Activated CD8-positive, alpha-beta memory T cell treated with anti-CD3 and anti-CD28 coated beads, Interleukin-2, amount 50 U/mL, for 24 hours (primary cell): ENCODE data around the gene NKG7.
"Not testable (repeated sequence)": the region's sequence is repeated elsewhere in the genome, so short reads cannot be mapped to it uniquely, and the experiment has no call there.

ENCODE experiments used
- DNase-seq: peaks from one replicate; pipeline ENCODE4 v3.0.0-alpha.2; 2020; ENCODE audit errors: extremely low read depth

The NKG7 gene, protein sequence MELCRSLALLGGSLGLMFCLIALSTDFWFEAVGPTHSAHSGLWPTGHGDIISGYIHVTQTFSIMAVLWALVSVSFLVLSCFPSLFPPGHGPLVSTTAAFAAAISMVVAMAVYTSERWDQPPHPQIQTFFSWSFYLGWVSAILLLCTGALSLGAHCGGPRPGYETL

GRCh38 chr19:51372649-51373504 is at the start of gene NKG7:
TSS of gene NKG7 (minus strand) at chr19:51372654. CDS start at chr19:51372535, 119 bp downstream.
- peak; percentile 80 for DNase-seq

GRCh38 chr19:51422053-51422448 is 49.6 kb upstream of the NKG7 start:
- peak; percentile 64 for DNase-seq

DNA sequence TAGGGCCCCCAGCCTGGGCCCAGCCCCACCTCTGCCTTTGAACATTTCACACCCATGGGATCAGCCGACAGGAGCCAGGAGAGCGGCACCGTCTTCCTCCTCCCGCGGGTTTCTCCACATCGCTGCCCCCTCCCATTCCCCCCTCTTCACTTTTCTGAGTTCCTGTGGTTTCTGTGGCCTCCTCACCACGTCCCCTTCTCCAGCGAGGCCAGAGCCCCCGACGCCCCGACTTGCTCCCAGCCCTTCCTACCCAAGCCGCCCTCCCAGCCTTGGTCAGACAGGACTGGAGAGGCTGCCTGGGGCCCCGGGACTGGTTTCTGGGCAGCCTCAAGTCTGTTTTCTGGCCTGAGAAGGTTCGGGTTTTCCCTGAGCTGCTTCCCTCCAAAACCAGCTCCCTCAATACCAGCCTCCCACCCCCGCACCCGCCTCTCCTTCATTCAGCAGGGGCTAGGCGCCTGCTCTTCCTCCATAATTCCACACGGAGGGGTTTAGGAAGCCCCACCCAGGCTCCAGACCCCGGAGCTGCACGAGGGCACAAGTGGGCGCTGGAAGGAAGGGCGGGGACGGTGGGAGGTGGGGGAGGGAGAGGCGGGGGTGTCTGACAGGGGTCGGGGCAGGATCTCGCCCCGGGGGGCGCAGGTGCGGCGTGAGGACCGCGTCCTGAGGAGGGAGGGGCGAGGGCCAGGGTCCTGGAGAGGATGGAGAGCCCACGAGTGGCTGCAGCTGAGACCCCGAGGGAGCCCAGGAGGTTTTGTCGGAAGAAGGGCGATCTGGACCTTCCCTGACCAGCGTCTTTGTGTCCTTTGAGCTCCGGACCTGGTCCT is 49.0 kb upstream of the NKG7 start:
- no peak for DNase-seq

DNA sequence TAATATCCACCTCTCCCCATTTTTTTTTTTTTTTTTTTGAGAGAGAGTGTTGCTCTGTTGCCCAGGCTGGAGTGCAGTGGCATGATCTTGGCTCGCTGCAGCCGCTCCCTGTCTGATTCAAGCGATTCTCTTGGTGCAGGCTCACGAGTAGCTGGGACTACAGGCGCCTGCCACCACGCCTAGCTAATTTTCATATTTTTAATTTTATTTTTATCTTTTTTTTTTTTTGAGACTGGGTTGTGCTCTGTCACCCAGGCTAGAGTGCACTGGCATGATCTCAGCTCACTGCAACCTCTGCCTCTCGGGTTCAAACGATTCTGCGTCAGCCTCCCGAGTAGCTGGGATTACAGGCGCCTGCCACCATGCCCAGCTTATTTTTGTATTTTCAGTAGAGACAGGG is 48.1 kb upstream of the NKG7 start:
- not testable (repeated sequence) for DNase-seq

- no peak for DNase-seq
These were observed 46.3 kb upstream of the NKG7 start for GRCh38 chr19:51418707-51419106.

- no peak for DNase-seq
These were observed 45.3 kb upstream of the NKG7 start for GRCh38 chr19:51417810-51418157.

DNA sequence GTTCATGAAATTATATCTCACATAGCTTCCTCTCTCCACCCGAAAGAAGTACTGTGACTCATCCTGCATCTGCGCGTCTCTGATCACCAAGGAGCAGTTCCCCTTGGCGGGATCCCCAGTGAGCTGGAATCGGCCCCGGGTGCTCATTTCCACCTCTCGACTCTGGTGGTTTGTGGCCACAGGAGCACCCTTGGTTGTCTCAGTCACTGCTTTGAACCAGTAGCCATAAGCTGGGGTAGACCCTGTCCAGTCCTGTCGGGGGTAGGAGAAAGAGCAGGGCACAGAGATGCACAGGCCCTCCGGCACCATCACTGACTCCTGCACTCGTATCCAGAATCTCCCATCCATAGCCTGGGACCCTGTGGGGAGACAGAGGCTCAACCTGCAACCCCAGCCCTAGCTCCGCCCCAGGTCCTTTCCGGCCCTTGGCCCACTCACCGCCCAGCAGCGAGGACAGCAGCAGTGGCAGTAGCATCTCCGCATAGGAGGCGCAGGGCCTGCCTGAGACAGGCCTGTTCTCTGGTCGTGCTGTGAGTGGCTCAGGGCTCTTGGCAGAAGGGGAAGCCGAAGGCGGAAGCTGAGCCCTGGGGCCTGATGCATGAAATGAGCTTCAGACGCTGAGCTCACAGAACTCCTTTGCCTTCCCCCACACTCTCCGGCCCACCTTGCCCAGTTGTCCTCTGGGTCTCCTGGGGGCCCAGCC is 44.8 kb upstream of the NKG7 start, which contains the start of gene SIGLEC10:
Gene SIGLEC10 (minus strand): TSS at position 536 of the 703 bp plus-strand sequence. CDS start 61 bp downstream, at position 475.
- DNase-seq, result no peak

GRCh38 chr19:51416422-51416821 is 44.0 kb upstream of the NKG7 start:
- DNase-seq, result not testable (repeated sequence)

GRCh38 chr19:51415187-51415586 is 42.7 kb upstream of the NKG7 start:
- DNase-seq, result no peak

GRCh38 chr19:51410950-51411748 is 38.7 kb upstream of the NKG7 start:
- DNase-seq, result no peak

DNA sequence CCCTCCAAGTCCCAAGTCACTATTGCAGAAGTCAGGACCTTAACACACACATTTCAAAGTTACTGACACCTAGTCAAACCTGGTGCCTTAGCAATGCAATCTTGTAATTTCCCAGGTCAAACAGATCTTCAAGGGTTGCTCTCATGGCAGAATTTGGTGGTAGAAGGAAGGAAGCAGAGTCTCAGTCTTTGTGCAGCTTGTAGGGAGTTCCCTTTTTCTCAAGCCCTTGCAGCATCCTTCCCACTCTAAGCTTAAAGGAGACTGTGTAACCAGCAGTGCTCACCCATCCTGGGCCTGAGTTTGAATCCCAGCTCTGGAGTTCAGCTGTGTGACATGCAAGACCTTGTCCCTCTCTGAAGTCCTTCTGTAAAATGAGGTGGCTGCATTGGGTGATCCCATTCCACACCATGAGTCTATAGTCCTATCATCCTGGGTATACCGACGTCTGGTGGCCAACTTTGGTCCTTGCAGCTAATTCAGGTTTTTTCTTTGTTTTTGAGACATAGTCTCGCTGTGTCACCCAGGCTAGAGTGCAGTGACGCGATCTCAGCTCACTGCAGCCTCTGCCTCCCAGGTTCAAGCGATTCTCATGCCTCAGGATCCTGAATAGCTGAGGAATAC is 35.2 kb upstream of the NKG7 start:
- DNase-seq, result no peak

DNA sequence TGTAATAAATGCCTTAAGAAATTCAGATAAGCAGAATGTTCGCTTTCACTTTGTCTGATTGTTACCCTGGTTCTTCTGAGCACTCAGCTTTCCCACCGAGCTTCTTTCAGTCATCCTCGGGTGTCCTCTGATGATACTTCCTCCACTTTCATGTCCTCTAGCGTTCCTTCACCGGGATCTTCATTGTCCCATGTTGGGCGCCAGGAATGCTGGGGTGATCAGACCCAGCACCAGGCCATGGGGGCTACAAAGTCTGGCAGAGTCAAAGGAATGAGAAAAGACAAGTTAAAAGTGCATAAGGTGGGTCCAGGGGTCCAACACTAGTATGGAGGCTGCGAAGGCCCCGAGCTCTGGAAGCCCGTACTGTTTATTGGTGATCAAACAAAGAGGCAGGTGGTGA is 29.7 kb upstream of the NKG7 start:
- DNase-seq, result no peak

DNA sequence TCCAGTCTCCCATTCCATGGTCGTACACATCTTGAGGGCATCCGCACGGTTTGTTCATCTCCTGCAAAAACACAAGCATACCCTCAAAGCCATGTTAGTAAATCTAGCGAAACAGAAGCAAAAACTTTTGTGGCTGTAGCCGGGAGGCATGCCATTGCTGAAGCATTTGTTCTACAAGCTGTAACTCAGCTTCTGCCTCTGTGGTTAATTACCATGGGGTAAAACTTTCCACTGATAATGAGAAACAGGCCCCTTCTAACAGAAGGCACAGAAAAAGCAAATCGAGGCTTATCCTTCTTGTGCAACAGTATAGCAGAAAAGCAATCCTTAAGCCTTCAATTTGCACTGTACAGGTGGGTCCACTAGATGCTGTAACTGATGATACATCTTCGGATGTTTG is 27.5 kb upstream of the NKG7 start:
- DNase-seq, result not testable (repeated sequence)

DNA sequence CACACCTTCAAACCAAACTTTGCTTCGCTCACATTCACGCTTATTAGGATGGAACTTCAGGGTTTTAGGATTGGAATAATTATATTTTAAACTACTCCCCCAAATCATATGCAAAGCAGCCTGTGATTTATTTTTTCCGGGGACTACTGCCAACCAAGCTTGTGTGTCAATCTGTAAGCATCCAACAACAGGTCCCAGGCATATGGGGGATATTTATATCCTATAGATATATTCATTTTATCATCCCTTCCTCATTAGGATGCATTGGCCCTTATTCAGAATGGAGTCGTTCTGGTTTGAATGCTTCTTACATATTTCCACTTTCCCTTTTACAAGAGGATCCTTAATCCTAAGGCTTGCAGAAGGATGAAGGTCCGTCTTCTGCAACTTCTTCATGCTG is 26.8 kb upstream of the NKG7 start:
- DNase-seq, result no peak

DNA sequence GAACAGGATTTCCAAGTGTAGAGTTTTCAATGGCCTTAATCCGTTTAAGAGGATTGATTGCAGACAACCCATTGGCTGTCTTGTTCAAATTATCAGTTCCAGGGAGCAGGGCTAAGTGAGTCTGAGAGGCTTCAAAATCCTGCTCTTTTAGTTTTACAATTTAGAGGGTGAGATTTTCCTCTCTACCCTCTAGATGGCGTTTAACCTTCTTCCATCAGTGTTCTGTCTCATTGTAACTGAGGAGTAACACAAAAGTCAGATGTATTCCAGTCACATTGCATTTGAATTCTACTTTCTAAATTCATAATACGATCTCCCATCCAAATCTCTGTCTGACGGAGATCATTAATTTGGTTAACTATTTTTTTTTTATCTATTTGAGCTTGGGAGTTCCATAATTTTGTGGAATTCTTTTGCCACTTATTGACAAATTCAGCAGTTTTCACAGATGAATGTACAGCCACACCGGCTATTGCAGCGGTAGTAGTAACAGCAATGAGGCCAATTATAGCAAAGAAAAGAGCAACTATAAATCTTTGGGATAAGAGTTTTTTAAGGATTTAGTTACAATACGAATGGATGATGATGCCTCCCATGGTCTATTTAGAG is 25.7 kb upstream of the NKG7 start:
- DNase-seq, result no peak

DNA sequence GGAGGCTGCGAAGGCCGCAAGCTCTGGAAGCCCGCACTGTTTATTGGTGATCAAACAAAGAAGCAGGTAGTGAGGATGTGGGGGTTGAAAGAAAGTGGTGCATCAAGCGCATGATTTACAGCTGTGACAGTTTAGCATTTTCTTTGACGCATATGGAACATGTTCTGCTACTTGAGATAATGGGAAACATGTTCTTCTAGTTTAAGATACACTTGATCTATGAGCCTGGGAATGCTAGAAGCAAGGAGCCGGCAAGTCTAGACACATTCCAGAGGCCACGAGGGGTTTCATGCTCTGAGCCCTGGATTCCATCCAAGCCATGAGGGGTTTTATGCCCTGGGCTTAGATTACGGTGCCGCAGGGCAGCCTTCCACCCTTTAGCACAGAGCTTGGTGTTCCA is 25.0 kb upstream of the NKG7 start:
- DNase-seq, result not testable (repeated sequence)

GRCh38 chr19:51396175-51396574 is 23.7 kb upstream of the NKG7 start:
- DNase-seq, result no peak

DNA sequence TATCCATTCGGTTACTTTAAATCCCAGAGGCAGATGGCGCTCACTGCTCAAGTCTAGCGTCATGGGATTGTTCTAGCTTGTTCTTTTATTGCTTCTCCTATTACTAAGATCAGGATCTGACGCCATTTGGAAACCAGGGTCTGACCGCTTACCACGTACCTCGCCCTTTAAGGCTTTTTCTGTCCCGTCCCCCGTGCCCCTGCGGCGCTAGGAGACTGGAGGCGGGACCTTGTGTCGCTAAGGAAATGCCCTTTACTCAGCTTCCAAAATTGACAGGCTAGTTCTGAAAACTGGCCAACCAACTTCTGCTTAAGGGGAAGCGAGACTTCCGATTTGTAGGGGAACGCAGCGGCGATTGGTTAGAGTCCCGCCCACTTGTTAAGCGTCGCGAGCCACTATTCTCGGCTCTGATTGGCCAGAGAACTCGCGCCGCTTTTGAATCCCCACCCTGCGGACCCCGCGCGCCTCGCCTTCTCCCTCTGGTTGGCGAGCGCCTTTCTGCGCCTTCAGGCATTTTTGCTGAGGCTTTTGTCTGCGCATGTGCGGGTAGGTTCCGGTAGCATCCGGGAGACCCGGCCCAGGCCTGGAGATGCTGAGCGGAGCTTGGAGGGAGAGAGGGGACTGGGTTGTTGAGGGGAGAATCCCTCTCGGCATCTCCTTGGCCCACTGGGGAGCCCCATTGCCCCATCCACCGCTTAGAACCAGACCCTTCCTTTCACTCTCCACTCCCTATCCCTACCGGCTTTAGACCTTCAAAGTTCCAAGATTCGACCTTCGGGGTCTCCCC is 21.8 kb upstream of the NKG7 start:
- peak; percentile 83 for DNase-seq

DNA sequence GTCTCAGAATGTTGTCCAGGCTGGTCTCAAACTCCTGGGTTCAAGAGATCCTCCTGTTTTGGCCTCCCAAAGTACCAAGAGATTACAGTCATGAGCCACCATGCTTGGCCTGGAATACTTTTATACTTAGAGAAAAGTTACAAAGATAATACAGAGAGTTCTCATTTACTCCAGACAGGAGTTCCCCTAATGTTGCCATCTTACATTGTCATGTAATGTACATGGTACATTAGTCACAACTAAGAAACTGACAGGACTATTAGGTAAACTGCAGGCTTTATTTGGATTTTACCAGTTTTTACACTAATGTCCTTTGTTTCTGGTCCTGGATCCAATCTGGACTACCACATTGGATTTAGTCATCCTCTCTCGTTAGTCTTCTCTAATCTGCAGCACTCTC is 20.2 kb upstream of the NKG7 start:
- no peak for DNase-seq
